RWPE1 (cell line): Measurements from ENCODE around the gene SHROOM3.

Experiments used
- CTCF ChIA-PET: fragments of 350-600 bp; sonication (Branson Sonifier 250); formaldehyde crosslinking; extraction: SDS; loops from one replicate; lab custom pipeline; 2021; lab: Yijun Ruan, JAX
- POLR2A ChIA-PET: fragments of 400-600 bp; formaldehyde crosslinking; extraction: SDS; loops from one replicate; lab custom pipeline; 2020; ENCODE audit warnings: antibody characterized with exemption; ENCODE audit not compliant: low non-redundant PET; lab: Yijun Ruan, JAX
- DNase-seq: peaks from one replicate; pipeline ENCODE4 v3.0.0; 2012; ENCODE audit warnings: low spot score
- H3K27ac ChIP-seq: fragments of 450-650 bp; 2 replicates; pipeline ENCODE4 v1.5.1; 2017
- TF ChIP-seq, protein P1 (sequence below): fragments of 450-650 bp; conservative IDR thresholded peaks from 2 replicates; pipeline ENCODE4 v1.5.1; 2017; ENCODE audit warnings: low read depth, mild to moderate bottlenecking

SHROOM3 gene

DNA sequence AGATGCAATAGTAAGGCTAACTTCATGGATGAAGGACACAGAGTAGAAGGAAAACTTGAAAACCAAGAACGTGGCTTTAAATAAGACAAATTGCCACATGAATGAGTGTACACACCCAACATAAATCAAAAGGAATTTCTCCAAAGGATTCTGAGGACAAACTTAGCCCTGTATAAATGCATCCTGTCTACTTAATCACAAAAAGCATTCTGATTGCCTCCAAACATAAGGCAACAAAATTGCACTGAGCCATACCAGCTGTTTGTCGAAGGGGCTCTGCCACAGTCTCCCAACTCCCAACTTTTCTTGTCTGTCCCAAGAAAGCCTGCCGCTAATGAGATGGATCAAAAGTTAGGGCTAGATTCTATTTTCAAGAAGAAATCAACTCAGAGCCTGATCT is 268.6 kb downstream of the SHROOM3 start:
- TF ChIP-seq, protein P1, sequence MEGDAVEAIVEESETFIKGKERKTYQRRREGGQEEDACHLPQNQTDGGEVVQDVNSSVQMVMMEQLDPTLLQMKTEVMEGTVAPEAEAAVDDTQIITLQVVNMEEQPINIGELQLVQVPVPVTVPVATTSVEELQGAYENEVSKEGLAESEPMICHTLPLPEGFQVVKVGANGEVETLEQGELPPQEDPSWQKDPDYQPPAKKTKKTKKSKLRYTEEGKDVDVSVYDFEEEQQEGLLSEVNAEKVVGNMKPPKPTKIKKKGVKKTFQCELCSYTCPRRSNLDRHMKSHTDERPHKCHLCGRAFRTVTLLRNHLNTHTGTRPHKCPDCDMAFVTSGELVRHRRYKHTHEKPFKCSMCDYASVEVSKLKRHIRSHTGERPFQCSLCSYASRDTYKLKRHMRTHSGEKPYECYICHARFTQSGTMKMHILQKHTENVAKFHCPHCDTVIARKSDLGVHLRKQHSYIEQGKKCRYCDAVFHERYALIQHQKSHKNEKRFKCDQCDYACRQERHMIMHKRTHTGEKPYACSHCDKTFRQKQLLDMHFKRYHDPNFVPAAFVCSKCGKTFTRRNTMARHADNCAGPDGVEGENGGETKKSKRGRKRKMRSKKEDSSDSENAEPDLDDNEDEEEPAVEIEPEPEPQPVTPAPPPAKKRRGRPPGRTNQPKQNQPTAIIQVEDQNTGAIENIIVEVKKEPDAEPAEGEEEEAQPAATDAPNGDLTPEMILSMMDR: no peak
- DNase-seq: no peak
- ChIA-PET POLR2A (no interaction called here), CTCF (no interaction called here)
- no peak overlapping the region for H3K27ac ChIP-seq

DNA sequence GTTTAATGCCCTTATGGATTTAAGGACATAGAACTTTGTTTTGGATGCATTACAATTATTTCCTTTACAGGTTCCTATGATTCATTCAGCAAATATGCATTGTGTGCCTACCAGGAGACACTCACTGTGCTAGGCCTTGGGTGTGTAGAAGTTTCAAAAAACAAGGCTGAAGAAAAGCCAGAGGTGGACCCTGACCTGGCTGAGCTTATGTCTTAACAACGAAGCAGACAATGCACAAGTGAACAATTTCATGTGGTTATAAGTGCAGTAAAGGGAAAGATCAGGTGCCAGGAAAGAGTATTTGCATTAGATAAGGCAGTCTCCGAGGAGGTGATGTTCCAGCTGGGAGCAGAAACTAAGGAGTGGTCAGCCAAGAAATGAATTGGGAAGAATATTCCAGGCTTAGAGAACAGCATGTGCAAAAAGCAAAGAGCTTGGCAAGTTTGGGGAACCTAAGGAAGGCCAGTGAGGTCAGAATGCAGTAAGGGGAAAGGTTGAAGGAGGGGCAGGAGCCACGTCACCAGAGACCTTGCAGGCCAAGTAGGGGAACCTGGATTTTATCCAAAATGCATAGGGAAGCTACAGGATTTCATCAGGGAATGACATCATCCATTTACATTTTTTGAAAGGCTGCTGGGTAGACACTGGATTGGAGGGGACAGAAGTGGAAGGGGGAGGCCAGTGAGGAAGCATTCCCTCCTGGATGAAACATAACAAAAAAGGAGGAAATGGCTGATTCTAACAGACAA is 269.3 kb downstream of the SHROOM3 start:
- ChIA-PET POLR2A (interaction anchor here (0.6 kb wide), 1 partner anchor 74 kb away, joined by 3 read pairs; no protein-coding TSS in a partner anchor), CTCF (no interaction called here)
- H3K27ac ChIP-seq: peak overlapping the region; percentile 73; the same call in 1 of the 2 replicates
- TF ChIP-seq, protein P1: no peak
- peak; percentile 49 for DNase-seq

DNA sequence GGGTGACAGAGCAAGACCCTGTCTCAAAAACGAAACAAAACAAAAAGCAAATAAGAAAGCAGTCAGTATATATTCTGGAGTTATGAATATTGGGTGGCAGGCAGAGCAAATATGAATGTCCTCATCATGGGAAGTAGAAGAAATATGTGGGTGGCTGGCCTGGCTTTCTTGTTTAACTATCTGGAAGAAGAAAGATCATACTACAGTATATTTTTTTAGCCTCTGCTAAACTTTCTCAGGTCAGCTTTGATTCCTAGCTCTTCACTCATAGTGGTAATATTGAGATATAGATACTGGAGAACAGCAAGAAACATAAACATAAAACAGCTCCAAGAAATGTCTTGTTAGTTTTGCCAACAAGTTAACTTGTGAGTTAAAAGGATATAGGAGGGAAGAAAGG is 270.4 kb downstream of the SHROOM3 start:
- TF ChIP-seq, protein P1: no peak
- ChIA-PET CTCF (no interaction called here), POLR2A (no interaction called here)
- DNase-seq: no peak
- H3K27ac ChIP-seq: peak overlapping the region; percentile 73

DNA sequence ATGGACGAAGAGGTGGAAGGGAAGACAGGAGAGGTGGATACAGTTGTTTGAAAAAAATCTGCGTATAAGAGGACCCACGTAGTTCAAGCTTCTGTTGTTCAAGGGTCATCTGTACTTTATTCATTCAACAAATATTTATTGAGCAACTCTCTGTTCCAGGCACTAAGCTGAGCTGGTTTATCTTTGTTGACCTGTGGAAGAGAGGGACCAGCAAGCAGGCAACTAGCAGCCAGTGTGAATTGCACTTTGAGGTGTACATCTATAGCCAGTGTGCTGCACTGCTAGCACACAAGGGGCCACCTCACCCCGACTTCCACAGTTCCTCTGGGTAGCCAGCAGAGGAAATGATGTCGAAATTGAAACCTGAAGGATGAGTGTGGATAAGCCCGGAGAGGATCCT is 271.6 kb downstream of the SHROOM3 start:
- TF ChIP-seq, protein P1: no peak
- no peak for DNase-seq
- ChIA-PET POLR2A (no interaction called here), CTCF (no interaction called here)
- H3K27ac ChIP-seq: no peak overlapping the region

DNA sequence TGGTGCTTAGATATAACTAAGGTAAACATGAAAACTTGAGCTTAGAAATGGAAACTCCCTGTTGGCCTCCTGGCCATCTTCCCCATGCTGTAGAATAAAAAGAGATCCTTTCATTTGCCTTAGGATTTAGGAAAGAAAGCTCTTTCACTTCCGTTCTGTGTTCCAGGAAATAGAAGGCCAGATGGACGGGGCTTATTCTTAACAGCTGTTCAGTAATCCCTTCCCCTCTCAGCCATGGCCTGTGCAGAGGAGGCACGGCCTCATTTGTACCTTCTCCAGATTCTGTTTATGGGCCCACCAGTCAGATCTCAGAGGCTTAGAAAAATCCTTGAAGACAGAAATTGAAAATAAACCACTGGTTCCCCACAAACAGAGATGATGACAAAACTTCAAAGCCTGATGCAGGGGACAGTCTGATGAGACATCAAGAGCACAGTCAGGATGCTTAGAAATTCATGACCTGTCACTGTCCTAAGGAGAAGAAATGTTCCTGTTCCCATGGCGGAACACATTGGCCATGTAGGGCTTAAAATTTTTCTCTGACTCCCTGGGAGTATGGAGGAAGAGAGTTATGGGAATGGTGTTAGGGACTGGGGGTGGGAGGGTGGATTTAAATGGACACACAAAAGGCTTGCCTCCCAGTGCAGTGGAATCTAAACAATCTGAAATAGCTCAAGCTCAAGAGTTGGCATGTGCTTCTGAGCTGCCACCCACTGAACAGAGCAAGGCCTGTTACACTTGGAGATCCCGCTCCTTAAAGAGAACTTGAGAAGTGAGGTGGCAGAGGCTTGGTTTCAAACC is 274.1 kb downstream of the SHROOM3 start:
- POLR2A ChIA-PET: no interaction called here
- DNase-seq: no peak
- no peak overlapping the region for H3K27ac ChIP-seq
- TF ChIP-seq, protein P1: no peak
- CTCF ChIA-PET: no interaction called here

DNA sequence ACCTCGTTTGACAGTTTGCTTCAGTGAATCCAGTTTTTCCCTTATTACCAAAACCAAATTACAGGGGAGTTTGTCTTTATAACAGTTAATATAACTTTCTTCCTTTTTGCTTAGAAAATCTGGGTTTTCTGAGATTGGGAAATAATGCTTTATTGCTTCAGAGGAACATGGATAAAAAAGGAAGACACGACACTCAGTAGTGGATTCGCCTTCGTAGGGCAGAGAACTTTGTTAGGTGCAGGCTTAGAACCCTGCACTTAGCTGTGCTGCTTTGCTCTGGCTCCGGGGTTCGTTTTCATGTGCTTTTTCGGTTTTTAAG is 274.7 kb downstream of the SHROOM3 start:
- no peak overlapping the region for H3K27ac ChIP-seq
- CTCF ChIA-PET: no interaction called here
- DNase-seq: no peak
- POLR2A ChIA-PET: no interaction called here
- TF ChIP-seq, protein P1: no peak
